HG03175 (cell line): Measurements from ENCODE around the gene C1QTNF12.

Source experiments
- ATAC-seq: cut with Tn5 transposase; IDR thresholded peaks from one replicate; pipeline ENCODE4 v1.9.1; 2021; ENCODE audit warnings: mild to moderate bottlenecking, moderate library complexity; ENCODE audit not compliant: unreplicated experiment

Gene C1QTNF12, protein sequence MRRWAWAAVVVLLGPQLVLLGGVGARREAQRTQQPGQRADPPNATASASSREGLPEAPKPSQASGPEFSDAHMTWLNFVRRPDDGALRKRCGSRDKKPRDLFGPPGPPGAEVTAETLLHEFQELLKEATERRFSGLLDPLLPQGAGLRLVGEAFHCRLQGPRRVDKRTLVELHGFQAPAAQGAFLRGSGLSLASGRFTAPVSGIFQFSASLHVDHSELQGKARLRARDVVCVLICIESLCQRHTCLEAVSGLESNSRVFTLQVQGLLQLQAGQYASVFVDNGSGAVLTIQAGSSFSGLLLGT

DNA sequence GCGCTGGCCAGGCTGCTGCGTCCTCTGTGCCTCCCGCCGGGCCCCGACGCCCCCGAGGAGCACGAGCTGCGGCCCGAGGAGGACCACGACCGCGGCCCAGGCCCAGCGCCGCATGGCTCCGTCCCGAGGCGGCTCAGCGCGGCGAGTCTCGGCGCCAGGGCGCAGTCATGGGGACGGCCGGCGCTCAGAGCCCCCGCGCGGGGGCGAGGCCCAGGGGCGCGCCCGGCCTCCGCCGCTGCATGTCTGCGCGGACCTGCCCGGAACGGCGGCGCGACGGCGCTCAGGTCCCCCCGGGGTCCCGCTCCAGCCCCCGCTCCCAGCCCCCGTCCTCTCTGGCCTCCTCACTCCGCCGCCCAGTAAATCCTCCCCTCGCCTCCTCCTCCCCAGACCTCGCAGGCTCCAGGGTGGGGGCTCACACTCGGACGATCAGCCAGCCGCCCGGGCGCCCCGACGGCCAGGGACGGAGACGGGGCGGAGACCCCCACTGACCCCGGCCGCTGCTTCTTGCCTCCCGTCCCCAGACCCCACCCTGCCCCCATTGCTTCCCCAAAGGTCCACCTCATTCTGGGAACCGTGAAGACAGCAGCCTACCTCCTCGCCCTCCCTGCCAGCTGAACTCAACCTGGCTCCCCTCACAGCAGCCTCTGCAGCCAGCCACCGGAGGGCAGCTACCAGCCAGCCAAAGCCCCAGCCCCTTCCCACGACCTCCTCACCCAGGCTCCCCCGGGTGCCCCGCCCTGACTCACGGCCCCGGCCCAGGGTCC, at the start of gene C1QTNF12:
Gene C1QTNF12 (minus strand): TSS at position 146 of the 764 bp plus-strand sequence. CDS start 32 bp downstream, at position 114.
- ATAC-seq: no peak

DNA sequence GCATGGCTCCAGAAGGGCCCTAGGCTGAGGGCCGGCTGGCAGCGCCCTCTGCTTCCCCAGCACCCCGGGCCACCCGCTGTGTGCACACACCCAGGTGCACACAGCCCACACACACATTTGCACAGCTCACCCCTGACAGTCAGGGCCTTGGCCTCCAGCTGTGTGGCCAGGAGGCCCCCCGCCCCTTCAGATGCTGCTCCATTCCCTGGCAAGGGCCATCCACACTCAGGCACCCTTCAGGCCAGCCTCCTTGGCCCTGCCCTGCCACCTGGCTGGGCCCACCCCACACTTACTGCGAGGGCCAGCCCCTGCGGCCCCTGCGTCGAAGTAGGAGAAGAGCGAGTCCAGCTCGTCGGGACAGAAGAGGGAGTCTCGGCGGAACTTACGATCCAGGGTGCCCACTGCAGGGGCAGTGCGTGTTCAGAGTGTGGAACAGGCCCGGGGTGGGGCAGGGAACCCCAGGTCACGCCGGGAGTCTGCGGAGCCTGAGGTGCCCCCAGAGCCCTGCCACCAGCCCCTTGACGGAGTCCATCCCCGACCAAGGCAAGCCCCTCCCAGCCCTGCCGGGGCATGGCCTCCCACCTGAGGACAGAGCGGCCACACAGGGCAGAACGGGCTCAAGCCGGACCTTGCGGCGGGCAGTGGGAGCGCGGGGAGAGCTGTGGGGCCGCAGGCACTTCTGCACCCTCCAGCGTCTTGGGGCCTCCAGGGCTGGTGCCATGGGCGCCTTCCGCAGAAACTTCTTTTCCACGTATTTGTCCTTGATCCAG, 48.8 kb upstream of the C1QTNF12 start:
- no peak for ATAC-seq

DNA sequence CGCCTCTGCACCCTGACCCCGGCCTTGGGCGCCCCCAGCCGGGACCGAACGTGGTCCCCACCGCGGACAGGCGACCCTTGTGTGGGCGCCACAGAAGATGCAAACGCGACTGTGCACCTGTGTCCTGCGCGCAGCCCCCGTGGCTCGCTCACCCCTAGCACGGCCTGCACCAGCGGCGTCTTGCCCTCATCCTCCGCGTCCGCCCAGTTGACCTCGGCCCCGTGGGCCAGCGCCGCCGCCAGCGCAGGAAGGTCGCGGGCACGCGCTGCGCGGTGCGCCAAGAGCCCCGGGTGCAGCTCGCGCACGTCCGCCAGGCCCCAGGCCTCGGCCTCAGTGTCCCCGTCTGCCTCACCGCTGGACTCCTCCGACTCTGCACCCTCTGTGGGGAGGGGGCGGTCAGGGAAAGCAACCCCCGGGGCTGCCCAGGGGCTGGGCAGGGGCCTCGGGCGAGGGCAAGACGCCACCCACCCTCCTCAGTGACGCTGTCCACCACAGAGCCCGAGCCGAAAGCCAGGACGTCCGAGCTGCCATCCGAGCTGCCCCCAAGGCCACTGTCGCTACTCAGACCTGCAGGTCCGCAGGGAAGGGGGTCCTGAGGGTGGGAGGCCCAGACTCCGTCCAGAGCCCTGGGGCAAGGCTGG, 47.8 kb upstream of the C1QTNF12 start:
- no peak for ATAC-seq

DNA sequence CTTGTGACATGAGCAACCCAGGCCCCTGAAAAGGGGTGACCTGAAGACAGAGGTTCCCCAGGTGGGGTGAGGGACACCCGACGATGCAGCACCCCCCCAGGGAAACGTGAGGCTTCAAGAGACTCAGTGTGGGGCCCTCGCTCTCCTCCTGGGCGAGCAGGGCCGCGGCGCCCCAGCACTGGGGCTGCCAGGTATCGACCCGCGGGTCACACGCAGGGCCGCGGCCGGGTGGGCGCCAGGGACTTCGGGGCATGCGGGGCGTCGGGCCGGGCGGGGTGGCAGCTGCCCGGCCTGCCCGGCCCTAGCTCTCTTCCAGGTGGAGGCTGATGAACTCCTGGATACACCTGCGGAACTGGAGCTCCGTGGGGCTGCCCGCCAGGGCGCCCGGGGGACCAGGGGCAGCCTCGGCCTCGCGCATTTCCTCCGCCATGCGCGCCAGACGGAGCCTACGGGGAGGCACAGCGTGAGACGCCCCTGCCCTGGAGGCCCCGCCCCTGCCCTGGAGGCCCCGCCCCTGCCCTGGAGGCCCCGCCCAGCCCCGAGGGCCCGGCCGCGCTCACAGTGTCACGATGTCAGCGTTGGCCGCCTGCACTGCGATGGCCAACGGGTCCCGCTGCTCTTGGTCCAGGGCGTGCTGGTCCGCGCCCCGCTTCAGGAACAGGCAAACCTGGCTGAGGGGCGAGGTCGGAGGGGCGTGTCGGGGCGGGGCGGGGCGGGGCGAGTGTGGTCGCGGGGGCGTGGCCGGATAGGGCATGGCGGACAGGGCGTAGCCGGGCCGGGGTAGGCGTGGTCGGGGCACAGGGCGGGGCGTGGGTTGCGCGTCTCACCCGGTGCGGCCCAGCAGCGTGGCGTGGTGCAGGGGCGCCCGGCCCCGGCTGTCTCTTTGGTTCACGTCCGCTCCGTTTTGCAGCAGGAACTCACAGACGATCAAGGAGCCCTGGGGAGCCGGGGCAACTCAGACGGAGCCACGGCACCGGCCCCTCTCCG, 47.0 kb upstream of the C1QTNF12 start:
- ATAC-seq: no peak

DNA sequence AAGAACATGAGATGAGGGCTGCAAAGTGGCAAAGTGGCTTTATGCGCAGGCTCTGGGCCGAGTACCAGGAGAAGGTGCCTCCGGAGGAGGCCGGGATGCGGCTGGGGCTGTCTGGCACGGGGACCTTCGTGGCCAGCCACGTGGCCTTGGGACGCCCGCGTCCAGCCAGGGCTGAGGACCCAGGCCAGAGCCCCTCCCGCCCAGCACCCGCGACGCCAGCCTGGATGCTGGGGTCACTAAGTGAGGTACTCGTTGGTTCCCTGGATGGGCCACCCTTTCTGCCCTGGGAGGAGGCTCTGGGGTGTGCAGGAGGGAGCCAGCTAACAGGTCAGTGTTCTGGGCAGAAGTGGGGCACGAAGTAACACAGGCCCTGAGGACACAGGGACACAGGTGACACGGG, 46.3 kb upstream of the C1QTNF12 start:
- no peak for ATAC-seq

DNA sequence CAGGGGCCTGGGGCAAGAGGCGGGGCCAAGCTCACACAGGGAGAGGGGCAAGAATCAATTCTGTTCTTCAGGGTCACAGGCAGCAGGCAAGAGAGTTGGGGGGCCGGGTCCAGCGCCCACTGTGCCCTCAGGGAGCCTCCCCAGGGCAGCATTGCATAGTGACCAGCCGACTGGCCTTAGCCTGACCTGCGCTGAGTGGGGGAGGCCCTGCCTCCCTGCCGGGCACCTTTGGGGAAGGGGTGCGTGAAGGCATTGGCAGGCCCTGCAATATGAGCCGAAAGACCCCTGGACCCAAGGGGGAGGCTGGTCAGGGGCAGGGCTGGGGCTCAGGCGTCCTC, 45.9 kb upstream of the C1QTNF12 start:
- no peak for ATAC-seq

DNA sequence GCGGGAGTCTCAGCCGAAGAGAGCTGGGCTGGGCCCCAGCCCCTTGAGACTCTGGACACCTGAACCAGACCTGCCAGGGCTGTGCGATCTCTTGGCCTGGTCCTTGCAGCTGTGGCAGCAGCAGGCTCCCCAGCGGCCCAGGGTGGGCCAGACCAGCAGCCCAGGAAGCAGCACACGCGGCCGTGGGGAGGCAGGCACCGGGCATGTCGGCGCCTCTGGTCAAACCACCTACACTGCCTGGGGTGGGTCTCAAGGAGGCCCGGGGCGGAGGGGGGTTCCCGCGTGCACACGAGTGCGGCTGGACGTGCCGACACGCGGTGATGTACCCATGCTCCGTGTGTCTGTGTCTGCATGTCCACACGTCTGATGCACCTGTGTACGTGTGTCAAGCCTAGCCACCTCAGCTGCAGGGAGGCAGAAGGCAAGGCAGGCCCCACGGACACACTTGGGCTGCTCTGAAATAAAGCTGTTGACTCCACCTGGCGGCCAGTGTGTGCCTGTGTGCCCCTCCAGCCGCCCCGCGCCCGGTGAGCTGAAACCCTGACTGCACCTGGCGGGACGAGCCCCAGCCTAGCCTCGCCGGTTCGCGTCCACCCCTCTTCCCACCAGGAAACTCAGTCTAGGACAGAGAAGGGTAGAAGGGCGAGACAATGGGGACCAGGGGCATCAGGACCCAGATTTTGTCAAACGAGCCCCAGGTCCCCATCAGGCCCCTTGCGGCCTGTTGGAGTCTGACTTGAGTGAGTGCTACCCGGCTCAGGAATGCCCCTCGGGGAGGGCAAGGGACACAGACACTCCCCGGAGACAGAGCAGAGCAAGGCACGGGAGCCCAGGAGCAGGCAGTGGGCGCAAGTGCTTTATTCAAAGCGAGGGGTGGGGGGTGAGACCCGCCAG, 45.3 kb upstream of the C1QTNF12 start:
- ATAC-seq: no peak

DNA sequence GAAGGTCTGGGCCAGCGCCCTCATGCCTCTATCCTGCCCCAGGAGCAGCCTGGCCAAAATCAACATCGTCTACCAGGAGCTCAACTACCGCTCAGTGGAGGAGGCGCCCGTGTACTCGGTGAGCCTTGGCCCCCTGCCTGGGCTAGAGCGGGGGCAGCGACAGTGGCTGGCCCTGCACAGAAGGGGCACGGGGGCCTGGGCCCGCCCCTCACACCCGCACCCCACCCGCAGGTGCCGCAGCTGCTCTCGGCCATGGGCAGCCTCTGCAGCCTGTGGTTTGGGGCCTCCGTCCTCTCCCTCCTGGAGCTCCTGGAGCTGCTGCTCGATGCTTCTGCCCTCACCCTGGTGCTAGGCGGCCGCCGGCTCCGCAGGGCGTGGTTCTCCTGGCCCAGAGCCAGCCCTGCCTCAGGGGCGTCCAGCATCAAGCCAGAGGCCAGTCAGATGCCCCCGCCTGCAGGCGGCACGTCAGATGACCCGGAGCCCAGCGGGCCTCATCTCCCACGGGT, 44.6 kb upstream of the C1QTNF12 start:
- ATAC-seq: no peak

DNA sequence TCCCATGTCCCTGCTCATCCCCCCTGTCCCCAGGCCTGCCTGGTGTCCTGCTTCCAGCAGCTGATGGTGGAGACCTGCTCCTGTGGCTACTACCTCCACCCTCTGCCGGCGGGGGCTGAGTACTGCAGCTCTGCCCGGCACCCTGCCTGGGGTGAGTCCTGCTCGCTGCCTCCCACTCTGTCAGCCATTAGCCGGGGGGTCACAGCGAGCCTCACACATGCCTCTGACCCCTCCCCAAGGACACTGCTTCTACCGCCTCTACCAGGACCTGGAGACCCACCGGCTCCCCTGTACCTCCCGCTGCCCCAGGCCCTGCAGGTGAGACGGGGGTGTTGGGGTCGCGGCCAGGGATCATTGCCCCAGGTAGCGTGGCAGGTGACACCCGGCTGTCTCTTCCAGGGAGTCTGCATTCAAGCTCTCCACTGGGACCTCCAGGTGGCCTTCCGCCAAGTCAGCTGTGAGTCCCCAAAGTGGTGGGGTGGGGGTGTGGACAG, 43.8 kb upstream of the C1QTNF12 start:
- ATAC-seq: no peak

DNA sequence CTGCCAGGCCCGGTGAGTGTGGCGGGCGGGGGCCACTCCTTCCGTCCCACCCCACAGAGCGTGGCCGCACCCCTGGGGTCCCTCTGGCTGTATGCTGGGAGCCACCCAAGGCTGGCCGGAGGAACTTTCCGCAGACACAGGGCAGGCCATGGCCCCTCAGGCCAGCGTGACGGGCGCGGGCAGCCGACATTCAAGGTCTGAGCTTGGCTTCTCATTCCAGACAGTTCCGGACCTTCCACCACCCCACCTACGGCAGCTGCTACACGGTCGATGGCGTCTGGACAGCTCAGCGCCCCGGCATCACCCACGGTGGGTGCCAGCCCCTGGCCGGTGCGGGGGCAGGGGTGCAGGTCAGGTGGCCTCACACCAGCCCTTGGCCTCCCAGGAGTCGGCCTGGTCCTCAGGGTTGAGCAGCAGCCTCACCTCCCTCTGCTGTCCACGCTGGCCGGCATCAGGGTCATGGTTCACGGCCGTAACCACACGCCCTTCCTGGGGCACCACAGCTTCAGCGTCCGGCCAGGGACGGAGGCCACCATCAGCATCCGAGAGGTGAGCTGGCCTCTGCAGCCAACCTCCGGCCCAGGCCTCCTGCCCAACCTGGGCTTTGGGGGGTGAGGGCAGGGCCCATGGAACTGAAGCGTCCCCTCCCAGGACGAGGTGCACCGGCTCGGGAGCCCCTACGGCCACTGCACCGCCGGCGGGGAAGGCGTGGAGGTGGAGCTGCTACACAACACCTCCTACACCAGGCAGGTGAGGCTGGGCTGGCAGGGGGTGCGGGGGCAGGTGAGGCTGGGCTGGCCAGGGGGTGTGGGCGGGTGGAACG, 41.0 kb upstream of the C1QTNF12 start:
- no peak for ATAC-seq

DNA sequence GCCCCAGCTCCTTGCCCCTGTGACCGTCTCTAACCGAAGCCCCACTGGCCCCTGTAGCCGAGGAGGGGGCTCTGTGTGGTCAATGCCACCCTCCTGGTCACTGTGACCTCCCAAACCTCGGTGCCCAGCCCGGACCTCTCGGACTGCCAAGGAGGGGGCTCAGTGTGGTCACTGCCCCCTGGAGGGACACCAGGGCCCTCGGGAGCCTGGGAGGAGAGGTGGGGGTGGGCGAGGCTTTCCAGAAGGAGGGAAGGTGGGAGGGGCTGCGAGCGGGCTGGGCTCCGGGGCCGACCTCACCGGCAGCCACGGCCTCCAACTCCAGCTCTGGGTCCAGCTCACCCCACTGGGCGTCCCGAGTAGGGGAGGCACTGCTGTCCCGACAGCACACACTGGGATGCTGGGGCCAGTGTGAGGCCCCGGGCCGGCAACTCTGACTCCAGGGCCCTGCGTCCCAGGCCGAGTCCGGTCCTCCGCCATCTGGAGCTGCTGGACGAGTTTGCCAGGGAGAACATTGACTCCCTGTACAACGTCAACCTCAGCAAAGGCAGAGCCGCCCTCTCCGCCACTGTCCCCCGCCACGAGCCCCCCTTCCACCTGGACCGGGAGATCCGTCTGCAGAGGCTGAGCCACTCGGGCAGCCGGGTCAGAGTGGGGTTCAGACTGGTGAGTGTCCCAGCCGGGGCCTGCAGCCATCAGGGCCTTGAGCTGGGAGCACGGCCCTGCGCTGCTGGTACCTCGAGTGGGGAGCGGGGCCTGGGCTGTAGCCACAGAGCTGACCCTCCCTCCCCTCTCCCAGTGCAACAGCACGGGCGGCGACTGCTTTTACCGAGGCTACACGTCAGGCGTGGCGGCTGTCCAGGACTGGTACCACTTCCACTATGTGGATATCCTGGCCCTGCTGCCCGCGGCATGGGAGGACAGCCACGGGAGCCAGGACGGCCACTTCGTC, 40.1 kb upstream of the C1QTNF12 start:
- no peak for ATAC-seq

DNA sequence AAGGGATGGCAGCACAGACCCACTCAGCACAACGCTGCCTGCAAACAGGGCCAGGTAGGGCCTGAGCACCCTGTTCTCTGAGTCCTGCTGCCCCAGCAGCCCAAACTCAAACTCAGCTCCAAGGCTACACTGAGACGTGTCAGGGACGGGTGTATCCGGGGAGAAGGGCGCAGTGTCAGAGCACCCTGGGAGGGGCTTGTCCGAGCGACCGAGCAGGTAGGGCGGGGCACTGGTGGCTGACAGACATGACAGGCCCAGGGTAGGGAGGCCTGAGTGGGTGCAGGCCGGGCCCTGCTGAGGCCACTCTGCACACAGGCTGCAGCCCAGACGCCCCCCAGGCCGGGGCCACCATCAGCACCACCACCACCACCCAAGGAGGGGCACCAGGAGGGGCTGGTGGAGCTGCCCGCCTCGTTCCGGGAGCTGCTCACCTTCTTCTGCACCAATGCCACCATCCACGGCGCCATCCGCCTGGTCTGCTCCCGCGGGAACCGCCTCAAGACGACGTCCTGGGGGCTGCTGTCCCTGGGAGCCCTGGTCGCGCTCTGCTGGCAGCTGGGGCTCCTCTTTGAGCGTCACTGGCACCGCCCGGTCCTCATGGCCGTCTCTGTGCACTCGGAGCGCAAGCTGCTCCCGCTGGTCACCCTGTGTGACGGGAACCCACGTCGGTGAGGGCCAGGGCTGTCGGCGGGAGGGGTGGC, 39.2 kb upstream of the C1QTNF12 start:
- ATAC-seq: no peak

DNA sequence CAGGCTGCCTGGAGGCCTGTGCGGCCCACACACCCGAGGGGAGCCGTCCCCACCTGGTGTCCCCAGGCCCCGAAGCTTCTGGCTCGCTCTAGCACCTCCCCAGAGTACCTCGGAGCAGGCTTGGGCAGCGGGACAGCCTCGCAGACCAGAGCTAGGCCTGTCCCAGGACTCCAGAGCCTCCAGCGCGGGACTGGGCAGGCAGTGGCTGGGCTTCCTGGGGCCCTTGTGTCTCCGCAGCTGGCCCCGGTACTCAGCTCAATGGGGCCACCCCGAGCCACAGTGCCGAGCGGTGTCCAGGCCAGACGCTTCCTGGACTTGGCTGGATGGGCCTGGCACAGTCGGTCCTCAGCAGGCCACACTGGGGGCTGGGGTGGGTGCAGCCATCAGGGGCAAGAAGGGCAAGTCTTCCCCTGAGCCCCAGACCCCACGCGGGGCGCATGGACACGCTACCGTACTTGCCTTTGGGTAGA, 38.6 kb upstream of the C1QTNF12 start:
- no peak for ATAC-seq

DNA sequence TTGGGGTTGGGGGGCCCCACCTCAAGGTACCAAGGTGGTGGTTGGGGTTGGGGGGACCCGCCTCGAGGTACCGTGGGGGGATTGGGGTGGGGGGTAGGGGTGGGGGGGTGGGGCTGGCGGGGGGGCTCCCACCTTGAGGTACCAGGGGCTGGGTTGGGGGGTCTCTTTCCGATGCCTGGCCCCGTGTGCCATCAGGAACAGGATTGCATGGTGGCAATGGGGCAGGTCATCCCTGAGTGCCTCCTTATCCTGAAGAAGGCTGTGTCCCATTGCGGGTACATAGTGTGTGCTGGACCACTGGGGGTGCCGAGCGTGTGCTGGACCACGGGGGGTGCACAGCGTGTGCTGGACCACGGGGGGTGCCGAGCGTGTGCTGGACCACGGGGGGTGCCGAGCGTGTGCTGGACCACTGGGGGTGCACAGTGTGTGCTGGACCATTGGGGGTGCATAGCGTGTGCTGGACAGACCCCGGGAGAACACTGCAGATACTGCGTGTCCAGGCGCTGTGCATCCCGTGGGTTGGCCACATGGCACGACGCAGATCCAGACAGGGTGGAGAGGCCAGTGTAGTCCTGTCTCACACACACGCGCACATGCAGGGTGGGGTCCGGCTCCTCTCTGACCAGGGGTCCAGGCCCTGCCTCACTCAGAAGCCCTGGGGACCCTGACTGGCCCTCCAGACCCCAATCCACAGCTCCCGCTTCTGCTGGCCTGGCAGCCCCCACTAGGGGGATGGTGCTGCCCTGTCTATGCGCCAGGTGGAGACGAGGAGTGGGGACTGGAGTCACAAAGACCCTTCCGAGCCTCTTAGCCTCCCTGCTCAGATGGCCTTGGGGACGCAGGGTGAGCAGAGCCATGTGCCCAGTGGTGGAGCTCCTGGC, 37.9 kb upstream of the C1QTNF12 start:
- no peak for ATAC-seq

DNA sequence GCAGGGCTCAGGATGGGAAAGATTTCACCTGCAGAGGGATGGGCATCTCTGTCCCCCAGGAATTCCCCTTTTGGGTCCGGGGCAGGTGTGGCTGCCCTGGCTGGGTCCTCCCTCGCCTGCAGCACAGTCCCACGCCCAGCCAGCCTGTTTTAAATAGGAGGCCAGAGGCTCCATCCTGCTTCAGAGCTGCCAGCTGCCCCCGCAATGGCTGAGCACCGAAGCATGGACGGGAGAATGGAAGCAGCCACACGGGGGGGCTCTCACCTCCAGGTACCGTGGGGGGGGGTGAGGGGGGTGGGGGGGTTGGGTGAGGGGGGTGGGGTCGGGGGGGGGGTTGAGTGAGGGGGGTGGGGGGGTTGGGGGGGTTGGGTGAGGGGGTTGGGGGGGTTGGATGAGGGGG, 37.3 kb upstream of the C1QTNF12 start:
- ATAC-seq: no peak
